Measurements from ENCODE around the gene HGS. TPM values are rescaled to one million over a fixed set of nuclear protein-coding genes. Genes with fewer than 3 reads are reported as not detected.

Gene HGS
- total RNA-seq, 1 donor from 2014 or later = 88.3 TPM

DNA sequence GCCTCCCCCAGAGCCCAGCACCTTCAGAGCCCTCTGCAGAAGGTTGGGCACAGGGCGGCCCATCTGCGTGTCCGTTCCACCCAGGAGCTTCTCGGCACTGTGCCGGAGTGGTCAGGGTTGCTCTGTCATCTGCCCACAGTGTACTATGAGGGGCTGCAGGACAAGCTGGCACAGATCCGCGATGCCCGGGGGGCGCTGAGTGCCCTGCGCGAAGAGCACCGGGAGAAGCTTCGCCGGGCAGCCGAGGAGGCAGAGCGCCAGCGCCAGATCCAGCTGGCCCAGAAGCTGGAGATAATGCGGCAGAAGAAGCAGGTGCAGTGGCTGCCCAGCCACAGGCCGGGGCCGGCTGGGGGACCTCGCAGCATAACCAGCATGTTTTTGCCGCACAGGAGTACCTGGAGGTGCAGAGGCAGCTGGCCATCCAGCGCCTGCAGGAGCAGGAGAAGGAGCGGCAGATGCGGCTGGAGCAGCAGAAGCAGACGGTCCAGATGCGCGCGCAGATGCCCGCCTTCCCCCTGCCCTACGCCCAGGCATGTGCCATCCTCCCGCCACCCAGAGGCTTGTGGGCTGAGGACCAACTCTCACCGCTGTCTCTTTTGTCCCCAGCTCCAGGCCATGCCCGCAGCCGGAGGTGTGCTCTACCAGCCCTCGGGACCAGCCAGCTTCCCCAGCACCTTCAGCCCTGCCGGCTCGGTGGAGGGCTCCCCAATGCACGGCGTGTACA is 12.6 kb downstream of the HGS start:
- Histone ChIP-seq H3K27ac (no peak overlapping the region), H3K4me3 (no peak overlapping the region), H3K9me3 (no peaks in the 10 kb centered on the region), H3K4me1 (peaks cover 7% of the 10 kb centered on the region), H3K36me3 (peaks cover 93% of the 10 kb centered on the region), H3K27me3 (no peaks in the 10 kb centered on the region)
- no peak for ATAC-seq
- DNase-seq = no peak
- intact Hi-C loops (cut with DNase I) = no loop called here
- TF ChIP-seq, protein P1, sequence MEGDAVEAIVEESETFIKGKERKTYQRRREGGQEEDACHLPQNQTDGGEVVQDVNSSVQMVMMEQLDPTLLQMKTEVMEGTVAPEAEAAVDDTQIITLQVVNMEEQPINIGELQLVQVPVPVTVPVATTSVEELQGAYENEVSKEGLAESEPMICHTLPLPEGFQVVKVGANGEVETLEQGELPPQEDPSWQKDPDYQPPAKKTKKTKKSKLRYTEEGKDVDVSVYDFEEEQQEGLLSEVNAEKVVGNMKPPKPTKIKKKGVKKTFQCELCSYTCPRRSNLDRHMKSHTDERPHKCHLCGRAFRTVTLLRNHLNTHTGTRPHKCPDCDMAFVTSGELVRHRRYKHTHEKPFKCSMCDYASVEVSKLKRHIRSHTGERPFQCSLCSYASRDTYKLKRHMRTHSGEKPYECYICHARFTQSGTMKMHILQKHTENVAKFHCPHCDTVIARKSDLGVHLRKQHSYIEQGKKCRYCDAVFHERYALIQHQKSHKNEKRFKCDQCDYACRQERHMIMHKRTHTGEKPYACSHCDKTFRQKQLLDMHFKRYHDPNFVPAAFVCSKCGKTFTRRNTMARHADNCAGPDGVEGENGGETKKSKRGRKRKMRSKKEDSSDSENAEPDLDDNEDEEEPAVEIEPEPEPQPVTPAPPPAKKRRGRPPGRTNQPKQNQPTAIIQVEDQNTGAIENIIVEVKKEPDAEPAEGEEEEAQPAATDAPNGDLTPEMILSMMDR (IDR thresholded peaks at IDR 0.05) = no peak

- Histone ChIP-seq H3K36me3 (peaks cover 85% of the 10 kb centered on the region), H3K27ac (no peak overlapping the region), H3K4me3 (no peak overlapping the region), H3K9me3 (no peaks in the 10 kb centered on the region), H3K27me3 (no peaks in the 10 kb centered on the region), H3K4me1 (peaks cover 18% of the 10 kb centered on the region)
- DNase-seq = no peak
- no peak for ATAC-seq
- intact Hi-C loops (cut with DNase I) = no loop called here
- TF ChIP-seq, protein P1 (IDR thresholded peaks at IDR 0.05) = no peak
Measured at GRCh38 chr17:81697261-81698044, 13.6 kb downstream of the HGS start.

DNA sequence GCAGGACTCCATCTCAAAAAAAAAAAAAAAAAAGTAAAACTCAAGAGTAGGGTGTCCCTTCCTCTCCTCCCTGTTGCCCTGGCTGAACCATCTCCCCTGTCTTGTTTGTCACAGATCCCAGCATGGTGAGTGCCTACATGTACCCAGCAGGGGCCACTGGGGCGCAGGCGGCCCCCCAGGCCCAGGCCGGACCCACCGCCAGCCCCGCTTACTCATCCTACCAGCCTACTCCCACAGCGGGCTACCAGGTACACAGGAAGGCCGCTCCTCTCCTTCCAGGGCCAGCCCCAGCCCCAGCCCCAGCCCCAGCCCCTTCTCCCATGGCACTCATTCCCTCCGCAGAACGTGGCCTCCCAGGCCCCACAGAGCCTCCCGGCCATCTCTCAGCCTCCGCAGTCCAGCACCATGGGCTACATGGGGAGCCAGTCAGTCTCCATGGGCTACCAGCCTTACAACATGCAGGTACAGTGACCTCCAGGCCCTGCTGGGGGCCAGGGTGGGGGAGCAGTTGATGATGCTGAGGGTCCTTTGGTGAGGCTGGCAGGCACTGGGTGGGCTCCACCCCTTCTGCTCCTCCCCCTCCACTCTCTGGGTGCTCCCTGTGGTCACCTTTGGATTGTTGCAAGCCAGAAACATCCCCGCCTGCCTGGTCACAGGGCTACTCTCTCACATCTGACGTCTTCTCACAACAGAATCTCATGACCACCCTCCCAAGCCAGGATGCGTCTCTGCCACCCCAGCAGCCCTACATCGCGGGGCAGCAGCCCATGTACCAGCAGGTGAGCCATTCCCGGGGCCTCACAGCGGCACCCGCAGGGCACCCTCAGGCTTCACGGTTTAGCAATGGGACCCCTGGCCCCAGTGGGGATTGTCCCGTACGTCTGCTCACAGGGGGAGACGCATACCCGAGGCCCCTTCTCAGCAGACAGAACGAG is 16.8 kb downstream of the HGS start:
- peak; percentile 65 for DNase-seq
- intact Hi-C loops (cut with DNase I) = no loop called here
- peaks cover 30% of the 10 kb centered on the region for H3K4me1 ChIP-seq
- H3K27ac ChIP-seq = no peak overlapping the region
- peaks cover 65% of the 10 kb centered on the region for H3K36me3 ChIP-seq
- no peak overlapping the region for H3K4me3 ChIP-seq
- TF ChIP-seq, protein P1 (IDR thresholded peaks at IDR 0.05) = no peak
- no peaks in the 10 kb centered on the region for H3K27me3 ChIP-seq
- no peaks in the 10 kb centered on the region for H3K9me3 ChIP-seq
- no peak for ATAC-seq

GRCh38 chr17:81701288-81702071 is 17.7 kb downstream of the HGS start:
- intact Hi-C loops (cut with DNase I) = no loop called here
- Histone ChIP-seq H3K36me3 (peaks cover 64% of the 10 kb centered on the region), H3K4me1 (peaks cover 30% of the 10 kb centered on the region), H3K27ac (no peak overlapping the region), H3K9me3 (no peaks in the 10 kb centered on the region), H3K27me3 (no peaks in the 10 kb centered on the region), H3K4me3 (peak overlapping the region; percentile 88)
- DNase-seq (no peak), ATAC-seq (no peak)
- TF ChIP-seq, protein P1 (IDR thresholded peaks at IDR 0.05) = no peak

Data from upper lobe of right lung (tissue), 1 donor.